Right lobe of liver (tissue), 6 donors: ENCODE measurements around the gene ZNF521. TPM values are rescaled to one million over a fixed set of nuclear protein-coding genes. Genes with fewer than 3 reads are reported as not detected.

Experiments
- ATAC-seq, 4 donors: fragments of 200-7000 bp; cut with Tn5 transposase; one replicate each; pipeline ENCODE4 v1.9.1; 2020; ENCODE audit warnings: mild to moderate bottlenecking in 4 of 4, moderate library complexity in 4 of 4
- DNase-seq, 3 donors: peaks; one replicate each; pipeline ENCODE4 v3.0.0-alpha.2; 2020
- H3K27ac ChIP-seq, 3 donors: fragments of 200-600 bp; one replicate each; pipeline ENCODE4 v1.8.0; 2022
- H3K27me3 ChIP-seq, 2 donors: fragments of 200-600 bp; one replicate each; pipeline ENCODE4 v1.8.0; 2022
- H3K36me3 ChIP-seq, 4 donors: fragments of 200-600 bp; sonication (generic) in 1 of 4; one replicate each; pipeline versions ENCODE4 v1.5.1 to v1.8.0; 2017 to 2022; ENCODE audit warnings: control low read depth in 1 of 4
- H3K4me1 ChIP-seq, 4 donors: fragments of 200-600 bp; sonication (generic) in 1 of 4; one replicate each; pipeline versions ENCODE4 v1.5.1 to v1.8.0; 2017 to 2022; ENCODE audit warnings: control low read depth in 1 of 4
- H3K4me3 ChIP-seq, 3 donors: fragments of 200-600 bp; one replicate each; pipeline ENCODE4 v1.8.0; 2022
- H3K9me3 ChIP-seq, 4 donors: fragments of 200-600 bp; sonication (generic) in 1 of 4; one replicate each; pipeline versions ENCODE4 v1.5.1 to v1.8.0; 2017 to 2022; ENCODE audit warnings: control low read depth in 1 of 4
- CTCF ChIP-seq, 4 donors: fragments of 200-600 bp in 3 of 4; fragments of 450-650 bp in 1 of 4; IDR thresholded peaks; one replicate each; pipeline versions ENCODE4 v1.5.1 to v1.8.0; 2016 to 2022; ENCODE audit warnings: antibody characterized with exemption in 4 of 4, mild to moderate bottlenecking in 2 of 4
- POLR2A ChIP-seq: fragments of 450-650 bp; IDR thresholded peaks from one replicate; pipeline ENCODE4 v1.6.1; 2017; ENCODE audit warnings: antibody characterized with exemption, mild to moderate bottlenecking
- WGBS: methylation state at CpG from one replicate; pipeline ENCODE4 v1.1.6; 2018; ENCODE audit warnings: low coverage, low lambda C conversion rate; ENCODE audit not compliant: insufficient coverage; ENCODE audit errors: missing lambda C conversion rate; 5-methylcytosine and 5-hydroxymethylcytosine counted together
- intact Hi-C, 2 donors: fragments of 100-400 bp; cut with DNase I; formaldehyde crosslinking; loops; one replicate each; pipeline versions ENCODE4 v1.11.2 to v1.14.1; 2022
- total RNA-seq, 6 experiments: library from RNA; depleted of rRNA in 2 of 6; stranded (reverse); fragments of >200 nt in 2 of 6; fragmentation: NEBNext Ultra II Directional in 3 of 6; extraction: Animal tissue kit (Norgen Biotek cat#: 25700) in 3 of 6; gene quantifications; one replicate each; pipeline versions ENCODE4 v1.1.0 to v1.2.4, GENCODE V29; 2016 to 2023
- donor health status: DM: no; HTN: yes; CAD: no.
- donor health status: DM: no; HTN: no; CAD: no.
- donor health status: DM: no; HTN: no; CAD: no.
- donor health status: DM: no; HTN: yes; CAD: no.
- donor health status: DM: no; HTN: yes; CAD: no.

Gene ZNF521
- total RNA-seq, 6 experiments from 2014 or later = 0.31 to 2.9 (median 1.3) TPM

- no peaks in the 10 kb centered on the region for H3K36me3 ChIP-seq
- 13% methylated on average over 1 of the region's 1 CpG for WGBS
- intact Hi-C loops = no loop called here
- DNase-seq (no peak), ATAC-seq (peak in 2 of 4 donors; percentile 43 to 55)
- no peaks in the 10 kb centered on the region for H3K9me3 ChIP-seq
- no peak overlapping the region for H3K4me3 ChIP-seq
- no peaks in the 10 kb centered on the region for H3K4me1 ChIP-seq
- no peaks in the 10 kb centered on the region for H3K27me3 ChIP-seq
- H3K27ac ChIP-seq = no peak overlapping the region
- no peak for TF ChIP-seq POLR2A
- no peak for TF ChIP-seq CTCF (IDR thresholded peaks at IDR 0.05)
These were observed 123.6 kb downstream of the ZNF521 start for GRCh38 chr18:25228410-25228809.

- Histone ChIP-seq H3K9me3 (no peaks in the 10 kb centered on the region), H3K36me3 (no peaks in the 10 kb centered on the region), H3K4me3 (no peak overlapping the region), H3K27ac (no peak overlapping the region), H3K4me1 (no peaks in the 10 kb centered on the region), H3K27me3 (no peaks in the 10 kb centered on the region)
- WGBS = 63% methylated on average over 10 of the region's 12 CpGs
- TF ChIP-seq CTCF (IDR thresholded peaks at IDR 0.05) (no peak), POLR2A (no peak)
- no peak for ATAC-seq
- DNase-seq = no peak
- intact Hi-C loops = no loop called here
These were observed 126.8 kb downstream of the ZNF521 start for GRCh38 chr18:25225151-25225550.

- no peak for ATAC-seq
- Histone ChIP-seq H3K27me3 (no peaks in the 10 kb centered on the region), H3K4me1 (no peaks in the 10 kb centered on the region), H3K27ac (no peak overlapping the region), H3K4me3 (no peak overlapping the region), H3K9me3 (no peaks in the 10 kb centered on the region), H3K36me3 (no peaks in the 10 kb centered on the region)
- no peak for DNase-seq
- 71% methylated on average over 21 of the region's 23 CpGs for WGBS
- intact Hi-C loops = no loop called here
- TF ChIP-seq CTCF (IDR thresholded peaks at IDR 0.05) = no peak
- no peak for TF ChIP-seq POLR2A
These were observed 127.8 kb downstream of the ZNF521 start for GRCh38 chr18:25223899-25224886.

- Histone ChIP-seq H3K4me3 (no peak overlapping the region), H3K27ac (no peak overlapping the region), H3K4me1 (no peaks in the 10 kb centered on the region), H3K36me3 (no peaks in the 10 kb centered on the region), H3K9me3 (no peaks in the 10 kb centered on the region), H3K27me3 (no peaks in the 10 kb centered on the region)
- no peak for TF ChIP-seq POLR2A
- no peak for TF ChIP-seq CTCF (IDR thresholded peaks at IDR 0.05)
- DNase-seq (peak in 1 of 3 donors; percentile 31), ATAC-seq (no peak)
- WGBS = 15% methylated on average over 2 of the region's 2 CpGs
- intact Hi-C loops = no loop called here
These were observed 128.8 kb downstream of the ZNF521 start for GRCh38 chr18:25223211-25223610.
